Gastroesophageal sphincter (tissue), 3 donors: Measurements from ENCODE around the gene CCDC188.

Experiments
- EP300 ChIP-seq: sonication (generic); formaldehyde crosslinking; IDR thresholded peaks from one replicate; pipeline ENCODE4 v1.6.1; 2017; ENCODE audit warnings: antibody characterized with exemption, mild to moderate bottlenecking
- POLR2A ChIP-seq, 2 donors: fragments of 450-650 bp; IDR thresholded peaks; one replicate each; pipeline ENCODE4 v1.6.1; 2017; ENCODE audit warnings: antibody characterized with exemption in 2 of 2, mild to moderate bottlenecking in 2 of 2, moderate library complexity in 1 of 2
- POLR2AphosphoS5 ChIP-seq: sonication (generic); formaldehyde crosslinking; IDR thresholded peaks from one replicate; pipeline ENCODE4 v1.6.1; 2017; ENCODE audit warnings: antibody characterized with exemption
- TF ChIP-seq, protein P1 (sequence below), 4 experiments: fragments of 200-600 bp in 2 of 4; fragments of 450-650 bp in 2 of 4; sonication (generic) in 1 of 4; IDR thresholded peaks; one replicate each; pipeline ENCODE4 v1.5.1; 2017 to 2019; ENCODE audit warnings: antibody characterized with exemption in 4 of 4, mild to moderate bottlenecking in 2 of 4, moderate library complexity in 2 of 4

DNA sequence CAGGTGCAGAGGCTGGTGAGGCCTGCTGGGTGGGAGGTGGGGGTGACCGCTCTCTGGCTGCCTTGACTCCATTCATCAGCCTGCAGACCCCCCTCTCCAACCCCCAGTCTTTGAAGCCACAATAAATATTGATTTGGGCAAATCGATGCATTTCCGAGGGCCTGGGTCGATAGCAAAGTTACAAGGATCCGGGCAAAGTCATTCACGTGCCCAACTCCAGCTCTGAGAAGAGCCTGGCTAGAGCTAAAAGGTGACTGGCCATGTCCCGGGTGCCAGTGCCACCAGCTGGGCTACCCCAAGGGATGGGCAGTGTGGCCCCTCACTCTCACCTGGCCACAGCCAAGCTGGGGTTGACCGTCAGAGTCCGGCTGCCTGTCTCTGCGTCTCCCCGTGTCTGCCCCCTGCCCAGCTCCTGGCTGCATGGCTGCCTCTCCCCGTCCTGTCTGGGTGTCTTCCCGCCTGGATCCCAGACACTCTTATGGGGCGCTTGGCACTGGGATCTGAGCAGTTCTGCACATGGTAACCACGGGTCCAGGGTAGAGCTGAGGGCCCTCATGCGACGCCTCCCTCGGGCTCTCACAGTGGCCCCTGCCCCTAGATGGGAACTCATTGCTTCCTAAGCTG is 46.7 kb upstream of the CCDC188 start:
- TF ChIP-seq POLR2A (IDR thresholded peaks at IDR 0.05) (no peak), POLR2AphosphoS5 (no peak), EP300 (no peak)
- TF ChIP-seq, protein P1, sequence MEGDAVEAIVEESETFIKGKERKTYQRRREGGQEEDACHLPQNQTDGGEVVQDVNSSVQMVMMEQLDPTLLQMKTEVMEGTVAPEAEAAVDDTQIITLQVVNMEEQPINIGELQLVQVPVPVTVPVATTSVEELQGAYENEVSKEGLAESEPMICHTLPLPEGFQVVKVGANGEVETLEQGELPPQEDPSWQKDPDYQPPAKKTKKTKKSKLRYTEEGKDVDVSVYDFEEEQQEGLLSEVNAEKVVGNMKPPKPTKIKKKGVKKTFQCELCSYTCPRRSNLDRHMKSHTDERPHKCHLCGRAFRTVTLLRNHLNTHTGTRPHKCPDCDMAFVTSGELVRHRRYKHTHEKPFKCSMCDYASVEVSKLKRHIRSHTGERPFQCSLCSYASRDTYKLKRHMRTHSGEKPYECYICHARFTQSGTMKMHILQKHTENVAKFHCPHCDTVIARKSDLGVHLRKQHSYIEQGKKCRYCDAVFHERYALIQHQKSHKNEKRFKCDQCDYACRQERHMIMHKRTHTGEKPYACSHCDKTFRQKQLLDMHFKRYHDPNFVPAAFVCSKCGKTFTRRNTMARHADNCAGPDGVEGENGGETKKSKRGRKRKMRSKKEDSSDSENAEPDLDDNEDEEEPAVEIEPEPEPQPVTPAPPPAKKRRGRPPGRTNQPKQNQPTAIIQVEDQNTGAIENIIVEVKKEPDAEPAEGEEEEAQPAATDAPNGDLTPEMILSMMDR (IDR thresholded peaks at IDR 0.05) = no peak
